ENCODE data around the gene CDK15.

CDK15 gene

GRCh38 chr2:201915446-201915845 is 109.1 kb downstream of the CDK15 start:
- DNase-seq: no peak

GRCh38 chr2:201916565-201916964 is 110.2 kb downstream of the CDK15 start:
- DNase-seq: no peak

- no peak for DNase-seq
Observed at GRCh38 chr2:201918616-201919307, 112.4 kb downstream of the CDK15 start.

GRCh38 chr2:201919308-201919634 is 112.9 kb downstream of the CDK15 start:
- DNase-seq: no peak

- no peak for DNase-seq
Observed at GRCh38 chr2:201923436-201924328, 117.3 kb downstream of the CDK15 start.

GRCh38 chr2:201924453-201924852 is 118.1 kb downstream of the CDK15 start:
- DNase-seq: no peak

GRCh38 chr2:201925056-201925455 is 118.7 kb downstream of the CDK15 start:
- DNase-seq: no peak

- no peak for DNase-seq
Observed at GRCh38 chr2:201926067-201926466, 119.7 kb downstream of the CDK15 start.

GRCh38 chr2:201928363-201928762 is 122.0 kb downstream of the CDK15 start:
- no peak for DNase-seq

GRCh38 chr2:201929281-201930026 is 123.1 kb downstream of the CDK15 start:
- no peak for DNase-seq

- DNase-seq: no peak
Observed at GRCh38 chr2:201930043-201930442, 123.7 kb downstream of the CDK15 start.

- no peak for DNase-seq
Observed at GRCh38 chr2:201930831-201931230, 124.5 kb downstream of the CDK15 start.

GRCh38 chr2:201931475-201931874 is 125.1 kb downstream of the CDK15 start:
- DNase-seq: no peak

GRCh38 chr2:201931951-201932350 is 125.6 kb downstream of the CDK15 start:
- no peak for DNase-seq

GRCh38 chr2:201932511-201932910 is 126.2 kb downstream of the CDK15 start:
- no peak for DNase-seq

GRCh38 chr2:201933792-201934237 is 127.5 kb downstream of the CDK15 start:
- no peak for DNase-seq

- no peak for DNase-seq
Observed at GRCh38 chr2:201936817-201937216, 130.5 kb downstream of the CDK15 start.

- no peak for DNase-seq
Observed at GRCh38 chr2:201937343-201937742, 131.0 kb downstream of the CDK15 start.

- no peak for DNase-seq
Observed at GRCh38 chr2:201938156-201938775, 131.9 kb downstream of the CDK15 start.

GRCh38 chr2:201938781-201939180 is 132.4 kb downstream of the CDK15 start:
- no peak for DNase-seq

- DNase-seq: no peak
Observed at GRCh38 chr2:201939453-201939941, 133.2 kb downstream of the CDK15 start.

- no peak for DNase-seq
Observed at GRCh38 chr2:201942531-201942930, 136.2 kb downstream of the CDK15 start.

Data from activated T-cell treated with anti-CD3 and anti-CD28 coated beads, Interleukin-2, amount 50 U/mL, for 48 hours (primary cell).